Measurements from ENCODE around the gene FEV. TPM values are rescaled to one million over a fixed set of nuclear protein-coding genes. Genes with fewer than 3 reads are reported as not detected.
A peak's percentile ranks its signal among the peaks of the same experiment; 100 is the strongest.

Gene FEV
- total and polyA plus RNA-seq, 3 experiments from 2014 or later = not detected

DNA sequence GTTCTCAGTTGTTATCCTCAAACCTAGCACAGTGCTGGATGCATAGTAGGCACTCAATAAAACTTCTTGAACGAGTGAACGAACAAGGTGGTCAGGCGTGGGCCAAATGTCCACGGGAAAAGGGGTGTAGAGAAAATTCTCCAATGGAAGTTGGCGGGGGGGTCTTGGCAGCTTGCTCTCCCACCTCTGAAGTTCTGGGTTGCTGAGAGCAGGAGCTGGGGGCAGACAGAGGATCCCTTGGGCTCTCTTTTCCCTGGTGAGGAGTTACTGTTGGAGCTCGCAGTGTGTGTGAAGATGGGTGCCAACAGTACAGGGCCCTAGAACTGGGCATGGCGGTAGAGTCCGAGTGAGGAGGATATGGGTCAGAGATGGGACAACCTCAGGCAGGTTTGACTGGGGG lies 10.6 kb upstream of the FEV start:
- POLR2A ChIA-PET = no interaction called here
- H3K4me1 ChIP-seq (ENCODE audit: insufficient read depth, low read length) = peaks cover 12% of the 10 kb centered on the region
- Mint-ChIP-seq H3K4me1 (peaks cover 2 to 27% (median 7%) of the 10 kb centered on the region in 3 donors), H3K4me3 (peak overlapping the region in 3 of 7 donors; percentile 2 to 39 (median 8)), H3K27ac (peak overlapping the region in 2 of 8 donors; percentile 39 to 67), H3K9me3 (no peaks in the 10 kb centered on the region), H3K36me3 (no peaks in the 10 kb centered on the region), H3K27me3 (peaks cover 64 to 83% of the 10 kb centered on the region in 2 donors)
- peaks cover 50% of the 10 kb centered on the region for H3K27me3 ChIP-seq (ENCODE audit: insufficient read depth, low read length, poor library complexity, severe bottlenecking)
- no peak overlapping the region for H3K4me3 ChIP-seq (ENCODE audit: low read length)
- CTCF ChIA-PET = interaction anchor here (0.8 to 3.9 kb wide), 13 partner anchors 9 to 299 kb away, joined by 3 to 28 read pairs (median 5); no protein-coding TSS in a partner anchor
- DNase-seq = no peak
- no peaks in the 10 kb centered on the region for H3K9me3 ChIP-seq (ENCODE audit: low read length)
- H3K27ac ChIP-seq (ENCODE audit: low read depth, low read length) = no peak overlapping the region
- H3K36me3 ChIP-seq (ENCODE audit: insufficient read depth, low read length) = no peaks in the 10 kb centered on the region

DNA sequence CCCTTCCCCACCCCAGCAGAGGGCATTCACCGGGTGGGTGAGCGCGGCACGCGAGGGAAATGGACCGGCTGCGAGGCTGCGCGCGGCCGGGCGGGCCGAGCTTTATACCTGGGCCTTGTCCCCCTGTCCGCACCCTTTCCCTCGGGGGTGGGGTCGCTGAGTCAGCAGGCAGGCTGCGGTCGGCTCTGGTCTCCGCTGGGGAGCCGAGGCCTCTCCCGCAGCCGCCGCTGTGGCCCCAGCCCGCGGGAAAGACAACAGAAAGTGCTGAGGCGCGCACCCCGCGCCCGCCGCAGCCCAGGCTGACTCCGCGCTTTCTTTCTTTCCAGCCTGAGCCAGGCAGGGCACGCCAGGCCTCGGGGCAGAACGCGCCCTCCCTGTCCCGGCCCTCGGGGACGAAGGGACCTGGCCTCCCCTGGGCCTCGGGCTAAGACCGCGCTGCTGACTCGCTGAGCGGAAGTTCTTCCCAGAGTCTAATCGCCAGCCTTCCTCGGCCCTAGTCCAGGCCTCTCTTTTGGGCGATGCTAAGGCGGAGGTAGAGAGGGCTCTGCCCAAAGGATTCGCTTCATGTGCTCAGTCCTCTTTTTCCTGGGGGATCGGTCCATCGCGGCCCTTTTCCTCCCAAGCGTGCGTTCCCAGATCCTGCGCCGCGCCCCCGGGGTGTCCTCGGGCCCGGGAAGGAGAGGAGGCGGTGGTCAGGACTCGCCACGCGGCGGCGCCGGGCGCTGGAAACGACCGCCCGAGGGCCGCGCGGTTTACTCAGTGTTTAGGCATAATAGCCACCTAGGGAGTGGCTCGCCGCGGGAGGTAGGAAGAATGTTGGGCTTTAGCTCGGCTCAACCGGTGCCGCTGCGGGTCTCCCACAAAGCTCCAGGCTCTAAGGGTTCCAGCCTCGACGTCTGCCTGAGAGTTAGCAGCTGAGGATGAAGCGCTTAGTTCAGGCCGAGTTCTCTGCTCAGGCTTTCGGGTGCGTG lies 8.6 kb upstream of the FEV start, which contains the start of gene CRYBA2:
Gene CRYBA2 (minus strand): TSS at position 78 of the 971 bp plus-strand sequence. CDS start 246 bp downstream, outside the sequence.
- no peaks in the 10 kb centered on the region for H3K9me3 ChIP-seq (ENCODE audit: low read length)
- H3K27ac ChIP-seq (ENCODE audit: low read depth, low read length) = no peak within 1 kb of the TSS
- H3K36me3 ChIP-seq (ENCODE audit: insufficient read depth, low read length) = no peaks in the 10 kb centered on the region
- H3K27me3 Mint-ChIP-seq = peaks cover 68 to 90% of the 10 kb centered on the region in 2 donors
- peak within 1 kb of the TSS in 4 of 7 donors; percentile 10 to 39 (median 26) for H3K4me3 Mint-ChIP-seq
- H3K27me3 ChIP-seq (ENCODE audit: insufficient read depth, low read length, poor library complexity, severe bottlenecking) = peaks cover 65% of the 10 kb centered on the region
- ChIA-PET CTCF (interaction anchor here (1.4 to 3.9 kb wide), 4 partner anchors 11 to 95 kb away, joined by 4 to 28 read pairs (median 10); no protein-coding TSS in a partner anchor), POLR2A (no interaction called here)
- H3K36me3 Mint-ChIP-seq = no peaks in the 10 kb centered on the region
- H3K4me3 ChIP-seq (ENCODE audit: low read length) = no peak within 1 kb of the TSS
- DNase-seq = no peak
- H3K9me3 Mint-ChIP-seq = no peaks in the 10 kb centered on the region
- H3K4me1 ChIP-seq (ENCODE audit: insufficient read depth, low read length) = peaks cover 12% of the 10 kb centered on the region
- peak within 1 kb of the TSS in 1 of 8 donors; percentile 58 for H3K27ac Mint-ChIP-seq
- peaks cover 2 to 27% (median 7%) of the 10 kb centered on the region in 3 donors for H3K4me1 Mint-ChIP-seq

DNA sequence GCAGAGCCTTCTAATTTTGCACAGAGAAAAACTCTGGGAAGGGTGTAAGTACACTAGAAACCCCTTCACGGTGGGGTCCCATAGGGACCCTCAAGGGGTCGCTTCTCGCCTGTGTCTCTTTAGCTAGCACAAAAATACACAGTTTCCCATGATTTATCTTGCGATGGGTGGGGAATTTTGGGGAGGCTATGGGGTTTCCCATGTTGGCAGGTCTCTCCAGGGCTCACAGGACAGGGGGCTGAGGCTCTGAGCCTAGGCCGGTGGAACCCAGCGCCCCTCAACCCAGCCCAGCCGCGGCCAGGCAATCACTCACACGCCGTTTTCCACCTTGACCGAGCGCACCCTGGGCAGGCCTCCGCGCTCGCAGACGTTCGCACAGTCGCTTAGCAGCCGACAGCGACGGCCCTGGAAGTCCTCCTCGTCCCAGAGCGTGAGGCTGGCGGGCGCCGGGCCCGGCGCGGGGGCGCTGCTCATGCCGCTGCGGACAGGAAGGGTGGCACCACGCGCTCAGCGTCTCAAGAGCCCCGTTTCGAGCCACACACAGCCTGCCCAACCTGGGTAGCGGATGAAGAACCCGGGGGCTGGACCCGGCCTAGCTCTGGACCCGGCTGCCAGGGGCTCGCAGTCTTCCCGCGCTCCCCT lies 7.8 kb upstream of the FEV start:
- no peak overlapping the region for H3K4me3 ChIP-seq (ENCODE audit: low read length)
- Mint-ChIP-seq H3K9me3 (no peaks in the 10 kb centered on the region), H3K4me3 (peak overlapping the region in 1 of 7 donors; percentile 11), H3K4me1 (peaks cover 2 to 27% (median 7%) of the 10 kb centered on the region in 3 donors), H3K27ac (no peak overlapping the region), H3K27me3 (peaks cover 61 to 90% of the 10 kb centered on the region in 2 donors), H3K36me3 (no peaks in the 10 kb centered on the region)
- POLR2A ChIA-PET = interaction anchor here (0.5 kb wide), 1 partner anchor 9 kb away, joined by 3 read pairs; no protein-coding TSS in a partner anchor
- DNase-seq = no peak
- no peaks in the 10 kb centered on the region for H3K36me3 ChIP-seq (ENCODE audit: insufficient read depth, low read length)
- CTCF ChIA-PET = interaction anchor here (1.0 to 1.4 kb wide), 2 partner anchors 12 to 120 kb away, joined by 3 to 6 read pairs; no protein-coding TSS in a partner anchor
- no peaks in the 10 kb centered on the region for H3K9me3 ChIP-seq (ENCODE audit: low read length)
- no peak overlapping the region for H3K27ac ChIP-seq (ENCODE audit: low read depth, low read length)
- H3K27me3 ChIP-seq (ENCODE audit: insufficient read depth, low read length, poor library complexity, severe bottlenecking) = peaks cover 71% of the 10 kb centered on the region
- peaks cover 12% of the 10 kb centered on the region for H3K4me1 ChIP-seq (ENCODE audit: insufficient read depth, low read length)

DNA sequence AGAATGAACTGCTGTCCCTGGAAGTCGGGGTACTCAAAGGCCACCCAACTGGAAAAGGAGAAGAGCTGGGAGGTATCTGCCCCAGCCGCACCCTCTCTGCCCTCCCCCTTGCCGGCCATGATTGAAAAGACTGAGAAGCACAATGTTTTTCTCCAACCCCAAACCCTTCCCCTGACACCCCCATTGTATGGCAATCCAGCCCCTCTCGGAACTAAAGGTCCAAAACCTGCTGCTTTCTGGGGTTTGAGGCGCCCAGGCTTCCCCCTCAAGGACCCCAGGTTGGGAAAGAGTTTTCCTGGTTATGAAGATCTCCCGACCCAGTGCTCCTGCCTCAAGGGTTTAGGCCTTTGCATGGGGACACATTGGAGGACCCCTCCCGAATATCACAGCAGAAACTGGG lies 7.2 kb upstream of the FEV start:
- no peak overlapping the region for H3K27ac ChIP-seq (ENCODE audit: low read depth, low read length)
- peaks cover 12% of the 10 kb centered on the region for H3K4me1 ChIP-seq (ENCODE audit: insufficient read depth, low read length)
- H3K9me3 ChIP-seq (ENCODE audit: low read length) = no peaks in the 10 kb centered on the region
- H3K4me3 ChIP-seq (ENCODE audit: low read length) = no peak overlapping the region
- Mint-ChIP-seq H3K36me3 (no peaks in the 10 kb centered on the region), H3K4me1 (peaks cover under 1 to 27% (median 7%) of the 10 kb centered on the region in 3 donors), H3K9me3 (no peaks in the 10 kb centered on the region), H3K27me3 (peaks cover 65 to 92% of the 10 kb centered on the region in 2 donors), H3K4me3 (peak overlapping the region in 2 of 7 donors; percentile 36 to 39), H3K27ac (no peak overlapping the region)
- peaks cover 71% of the 10 kb centered on the region for H3K27me3 ChIP-seq (ENCODE audit: insufficient read depth, low read length, poor library complexity, severe bottlenecking)
- no peak for DNase-seq
- CTCF ChIA-PET = interaction anchor here (1.0 to 1.4 kb wide), 2 partner anchors 12 to 119 kb away, joined by 3 to 6 read pairs; no protein-coding TSS in a partner anchor
- POLR2A ChIA-PET = no interaction called here
- H3K36me3 ChIP-seq (ENCODE audit: insufficient read depth, low read length) = no peaks in the 10 kb centered on the region

DNA sequence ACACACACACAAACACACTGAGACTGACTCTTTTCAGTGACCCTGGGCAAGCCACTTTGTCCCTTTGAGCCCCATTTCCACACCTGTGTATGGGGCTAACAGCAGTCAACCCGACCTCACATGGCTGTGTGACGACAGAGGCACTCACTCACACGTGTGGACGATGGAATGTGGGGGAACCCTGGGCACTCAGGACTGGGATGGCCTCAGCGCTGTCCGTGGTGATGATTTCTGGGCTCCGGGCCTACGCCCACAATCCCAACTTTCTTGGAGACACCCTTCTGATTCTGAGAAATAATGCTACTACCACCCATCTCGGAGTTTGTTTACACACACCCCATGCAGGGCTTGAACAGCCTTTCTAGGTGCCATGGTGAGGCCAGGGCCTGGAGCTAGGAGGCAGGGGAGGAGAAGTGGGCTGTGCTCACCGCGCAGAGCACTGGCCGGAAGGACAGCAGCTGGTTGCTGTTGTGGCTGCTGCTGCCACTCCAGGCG lies 6.7 kb upstream of the FEV start:
- no peak overlapping the region for H3K27ac Mint-ChIP-seq
- POLR2A ChIA-PET = no interaction called here
- H3K27me3 ChIP-seq (ENCODE audit: insufficient read depth, low read length, poor library complexity, severe bottlenecking) = peaks cover 76% of the 10 kb centered on the region

DNA sequence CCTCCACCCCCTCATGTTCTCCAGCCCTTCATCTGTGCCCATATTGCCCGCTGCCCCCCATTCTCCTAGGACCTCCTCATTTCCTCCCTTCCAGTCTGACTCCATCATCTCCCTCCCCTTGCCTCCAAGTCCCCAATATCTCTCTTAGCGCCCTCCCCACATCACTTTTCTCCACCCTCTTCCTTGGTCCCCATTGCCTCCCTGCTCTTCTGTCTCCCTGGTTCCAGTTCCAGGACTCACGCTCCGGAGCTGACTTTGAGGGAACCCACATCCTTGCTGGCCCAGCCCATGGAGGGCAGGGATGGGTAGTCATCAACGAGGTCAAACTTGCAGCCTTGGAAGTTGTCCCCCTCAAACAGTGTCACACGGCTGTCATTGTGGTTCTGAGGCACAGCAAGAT lies 5.6 kb upstream of the FEV start:
- Mint-ChIP-seq H3K4me3 (no peak overlapping the region), H3K4me1 (peaks cover 1 to 26% (median 4%) of the 10 kb centered on the region in 3 donors), H3K9me3 (no peaks in the 10 kb centered on the region), H3K27me3 (peaks cover 68 to 92% of the 10 kb centered on the region in 2 donors), H3K27ac (peak overlapping the region in 2 of 8 donors; percentile 10 to 21), H3K36me3 (no peaks in the 10 kb centered on the region)
- Histone ChIP-seq H3K27me3 (ENCODE audit: insufficient read depth, low read length, poor library complexity, severe bottlenecking) (peaks cover 70% of the 10 kb centered on the region), H3K4me1 (ENCODE audit: insufficient read depth, low read length) (peaks cover 5% of the 10 kb centered on the region), H3K9me3 (ENCODE audit: low read length) (no peaks in the 10 kb centered on the region), H3K36me3 (ENCODE audit: insufficient read depth, low read length) (no peaks in the 10 kb centered on the region), H3K27ac (ENCODE audit: low read depth, low read length) (no peak overlapping the region), H3K4me3 (ENCODE audit: low read length) (no peak overlapping the region)
- DNase-seq = no peak
- POLR2A ChIA-PET = no interaction called here
- CTCF ChIA-PET = interaction anchor here (1.2 to 1.6 kb wide), 1 partner anchor 10 kb away, joined by 7 read pairs; no protein-coding TSS in a partner anchor

More for the DNA sequence above, 6.7 kb upstream of the FEV start:
- CTCF ChIA-PET = interaction anchor here (1.0 to 1.4 kb wide), 3 partner anchors 11 to 118 kb away, joined by 3 to 7 read pairs (median 6); no protein-coding TSS in a partner anchor
- Histone ChIP-seq H3K36me3 (ENCODE audit: insufficient read depth, low read length) (no peaks in the 10 kb centered on the region), H3K4me1 (ENCODE audit: insufficient read depth, low read length) (peaks cover 12% of the 10 kb centered on the region), H3K9me3 (ENCODE audit: low read length) (no peaks in the 10 kb centered on the region), H3K4me3 (ENCODE audit: low read length) (no peak overlapping the region), H3K27ac (ENCODE audit: low read depth, low read length) (no peak overlapping the region)
- H3K9me3 Mint-ChIP-seq = no peaks in the 10 kb centered on the region
- peaks cover 0 to 27% (median 7%) of the 10 kb centered on the region in 3 donors for H3K4me1 Mint-ChIP-seq
- H3K27me3 Mint-ChIP-seq = peaks cover 64 to 92% of the 10 kb centered on the region in 2 donors
- peak overlapping the region in 2 of 7 donors; percentile 34 to 36 for H3K4me3 Mint-ChIP-seq
- no peak for DNase-seq
- no peaks in the 10 kb centered on the region for H3K36me3 Mint-ChIP-seq

DNA sequence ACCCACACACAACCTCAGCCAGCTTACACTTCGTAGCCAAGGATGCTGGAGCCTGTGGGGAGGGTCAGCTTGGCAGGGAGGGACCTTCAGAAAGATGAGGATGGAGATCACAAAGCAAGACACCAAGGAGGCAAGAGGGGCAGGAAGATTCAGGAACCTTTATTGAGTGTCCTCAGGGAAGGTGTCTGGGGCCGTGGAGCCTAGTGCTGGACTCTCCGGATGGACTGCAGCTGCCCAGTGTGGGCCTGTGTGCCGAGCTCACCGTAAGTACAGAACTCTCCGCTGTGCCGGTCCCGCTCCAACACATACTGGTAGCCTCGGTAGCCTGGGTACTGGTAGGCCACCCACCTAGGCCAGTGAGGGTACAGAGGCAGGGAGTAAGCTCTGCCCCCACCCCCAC lies 5.1 kb upstream of the FEV start:
- no peak for DNase-seq
- Mint-ChIP-seq H3K27me3 (peaks cover 64 to 89% of the 10 kb centered on the region in 2 donors), H3K36me3 (no peaks in the 10 kb centered on the region), H3K27ac (no peak overlapping the region), H3K9me3 (no peaks in the 10 kb centered on the region), H3K4me3 (no peak overlapping the region), H3K4me1 (peaks cover 0 to 26% (median 2%) of the 10 kb centered on the region in 3 donors)
- no peaks in the 10 kb centered on the region for H3K36me3 ChIP-seq (ENCODE audit: insufficient read depth, low read length)
- no peak overlapping the region for H3K4me3 ChIP-seq (ENCODE audit: low read length)
- POLR2A ChIA-PET = no interaction called here
- H3K27me3 ChIP-seq (ENCODE audit: insufficient read depth, low read length, poor library complexity, severe bottlenecking) = peaks cover 64% of the 10 kb centered on the region
- peaks cover 5% of the 10 kb centered on the region for H3K4me1 ChIP-seq (ENCODE audit: insufficient read depth, low read length)
- CTCF ChIA-PET = interaction anchor here (1.6 kb wide), 1 partner anchor 10 kb away, joined by 7 read pairs; no protein-coding TSS in a partner anchor
- H3K27ac ChIP-seq (ENCODE audit: low read depth, low read length) = no peak overlapping the region
- H3K9me3 ChIP-seq (ENCODE audit: low read length) = no peaks in the 10 kb centered on the region
